ENCODE measurements around the gene RNF26. TPM values are rescaled to one million over a fixed set of nuclear protein-coding genes. Genes with fewer than 3 reads are reported as not detected.

The RNF26 gene
- total and polyA plus RNA-seq, 2 of the 13 experiments (the other 11 are each of a cell fraction or from before 2014, with no cell fraction given), result 11.9 to 26.3 TPM

DNA sequence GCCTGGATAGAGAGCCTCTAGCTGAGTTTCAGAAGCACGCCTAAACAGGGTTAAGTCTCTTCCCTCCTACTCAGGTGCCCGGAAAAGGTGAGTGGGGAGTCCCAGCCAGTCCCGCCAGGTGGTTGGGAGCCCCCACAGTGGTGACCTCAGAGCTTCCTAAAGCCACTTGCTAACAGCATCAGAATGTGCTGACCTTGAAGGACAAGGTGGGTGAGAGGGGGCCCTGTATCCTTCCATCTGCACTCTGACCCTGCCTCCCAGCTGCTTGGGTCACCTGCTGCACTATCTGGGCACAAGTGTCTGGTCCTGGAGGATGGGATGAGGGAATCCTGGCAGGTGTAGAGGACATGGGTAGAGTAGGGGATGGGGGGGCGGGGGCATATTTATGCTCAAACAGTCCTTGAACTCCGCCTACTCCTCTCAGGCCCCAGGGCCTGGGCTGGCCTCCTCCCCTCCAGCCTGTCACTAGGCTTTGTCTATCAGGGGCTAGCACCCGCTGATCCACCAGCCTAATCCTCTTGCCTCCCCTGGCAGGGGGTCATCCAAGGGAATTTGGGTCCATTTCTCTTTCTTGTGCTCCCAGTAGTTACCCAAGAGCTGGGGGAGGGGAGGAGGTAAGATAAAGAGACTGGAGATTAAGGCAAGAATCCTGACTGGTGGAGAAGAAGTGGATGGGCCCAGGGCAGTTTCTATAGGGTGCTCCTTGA, 43.8 kb downstream of the RNF26 start:
- Histone ChIP-seq H3K9me3 (ENCODE audit: low read length) (no peaks in the 10 kb centered on the region), H3K4me1 (ENCODE audit: insufficient read depth, low read length) (peaks cover 92% of the 10 kb centered on the region), H3K9ac (ENCODE audit: insufficient read depth, low read depth, low read length) (0 out of 2 replicates have a peak overlapping the region, but pooled peaks have one; percentile 18), H3K27ac (ENCODE audit: extremely low read length, insufficient read depth, low read length) (peak overlapping the region; percentile 68), H3K4me2 (ENCODE audit: low read depth, low read length) (peak overlapping the region; percentile 42), H3K79me2 (ENCODE audit: insufficient read depth, low read length) (peaks cover 25% of the 10 kb centered on the region), H2AFZ (ENCODE audit: low read length) (no peak overlapping the region), H4K20me1 (ENCODE audit: insufficient read depth, low read length) (no peaks in the 10 kb centered on the region), H3K36me3 (replicated peaks in 1 of 2; ENCODE audit: control insufficient read depth in 1 of 2, insufficient read depth in 2 of 2, low read length in 2 of 2) (no peaks in the 10 kb centered on the region), H3K4me3 (replicated peaks in 1 of 3; ENCODE audit: insufficient read depth in 1 of 3, low read depth in 2 of 3, low read length in 3 of 3) (peak overlapping the region in 1 of 3 experiments; percentile 25; a peak in 1 of 6 replicates), H3K27me3 (ENCODE audit: control insufficient read depth in 1 of 2, insufficient read depth in 2 of 2, low read length in 2 of 2) (no peaks in the 10 kb centered on the region; a peak in 1 of 5 replicates)
- no peak for DNase-seq (ENCODE audit: low spot score)
- intact Hi-C loops (cut with micrococcal nuclease; ENCODE audit: unreplicated experiment) (no loop called here), in situ Hi-C loops (cut with HindIII; ENCODE audit: extremely low pct_ligation_motif_present, low pct_unique_long_range_greater_than_20kb) (loop anchor here (5.0 kb wide), 1 partner anchor 94 kb away; no protein-coding TSS in a partner anchor)
- no TSS peak for BruUV-seq (replicated peaks)
- no peak for ATAC-seq
- POLR2A ChIA-PET, result interaction anchor here (1.5 kb wide), 1 partner anchor 10 kb away, joined by 7 read pairs; no protein-coding TSS in a partner anchor
- CTCF ChIA-PET (ENCODE audit: low intra/inter-chr PET ratio, low total read pairs), result no interaction called here
- WGBS (ENCODE audit: low lambda C conversion rate), result 69% methylated on average over 4 of the region's 6 CpGs
- TF ChIP-seq, protein P1, sequence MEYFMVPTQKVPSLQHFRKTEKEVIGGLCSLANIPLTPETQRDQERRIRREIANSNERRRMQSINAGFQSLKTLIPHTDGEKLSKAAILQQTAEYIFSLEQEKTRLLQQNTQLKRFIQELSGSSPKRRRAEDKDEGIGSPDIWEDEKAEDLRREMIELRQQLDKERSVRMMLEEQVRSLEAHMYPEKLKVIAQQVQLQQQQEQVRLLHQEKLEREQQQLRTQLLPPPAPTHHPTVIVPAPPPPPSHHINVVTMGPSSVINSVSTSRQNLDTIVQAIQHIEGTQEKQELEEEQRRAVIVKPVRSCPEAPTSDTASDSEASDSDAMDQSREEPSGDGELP (IDR thresholded peaks at IDR 0.05; ENCODE audit: borderline replicate concordance, low read depth), result peak; percentile 31; the same call in 1 of the 2 replicates
- TF ChIP-seq ZNF232 (CRISPR knock-in tag; IDR thresholded peaks at IDR 0.05; ENCODE audit: borderline replicate concordance), result no peak
- FAIRE-seq, result no peak

DNA sequence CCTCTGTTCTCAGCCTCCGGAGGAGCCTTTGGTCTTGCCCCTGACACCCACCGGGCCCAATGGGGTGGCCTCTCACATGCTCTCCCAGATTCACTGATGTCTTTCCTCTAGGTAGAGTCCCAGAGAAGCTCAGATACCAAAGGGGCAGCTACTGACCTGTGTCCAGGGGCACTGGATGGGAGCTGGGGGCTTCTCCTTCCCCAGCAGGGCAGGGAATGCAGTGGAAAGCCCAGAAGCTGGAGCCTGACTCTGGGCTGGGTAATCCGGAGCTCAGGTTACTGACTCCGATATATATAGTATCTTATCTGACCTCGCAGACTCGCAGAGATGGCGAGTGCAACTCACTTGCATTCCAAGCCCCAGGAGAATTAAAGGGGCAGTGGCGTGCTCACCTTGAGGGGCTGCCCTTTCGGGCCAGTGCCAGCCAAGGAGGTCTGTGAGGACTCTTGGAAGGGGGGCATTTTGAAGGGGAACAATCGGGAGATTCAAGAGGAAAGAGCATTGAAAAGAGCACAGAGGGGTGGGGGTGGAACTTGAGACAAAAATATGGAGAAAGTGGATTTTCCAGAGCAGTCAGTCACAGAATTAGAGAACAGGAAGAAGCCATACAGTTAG, 44.6 kb downstream of the RNF26 start:
- Histone ChIP-seq H2AFZ (ENCODE audit: low read length) (no peak overlapping the region), H3K9ac (ENCODE audit: insufficient read depth, low read depth, low read length) (no peak overlapping the region), H3K4me2 (ENCODE audit: low read depth, low read length) (peak overlapping the region; percentile 38), H4K20me1 (ENCODE audit: insufficient read depth, low read length) (no peaks in the 10 kb centered on the region), H3K36me3 (replicated peaks in 1 of 2; ENCODE audit: control insufficient read depth in 1 of 2, insufficient read depth in 2 of 2, low read length in 2 of 2) (no peaks in the 10 kb centered on the region), H3K79me2 (ENCODE audit: insufficient read depth, low read length) (peaks cover 18% of the 10 kb centered on the region), H3K4me3 (replicated peaks in 1 of 3; ENCODE audit: insufficient read depth in 1 of 3, low read depth in 2 of 3, low read length in 3 of 3) (no peak overlapping the region), H3K27ac (ENCODE audit: extremely low read length, insufficient read depth, low read length) (peak overlapping the region; percentile 31), H3K4me1 (ENCODE audit: insufficient read depth, low read length) (peaks cover 92% of the 10 kb centered on the region), H3K27me3 (ENCODE audit: control insufficient read depth in 1 of 2, insufficient read depth in 2 of 2, low read length in 2 of 2) (no peaks in the 10 kb centered on the region; a peak in 1 of 5 replicates), H3K9me3 (ENCODE audit: low read length) (no peaks in the 10 kb centered on the region)
- ChIA-PET POLR2A (interaction anchor here (1.5 to 3.6 kb wide), 2 partner anchors 8 to 11 kb away, joined by 7 to 25 read pairs; no protein-coding TSS in a partner anchor), CTCF (ENCODE audit: low intra/inter-chr PET ratio, low total read pairs) (no interaction called here)
- BruUV-seq (replicated peaks), result no TSS peak
- 90% methylated on average over 9 of the region's 10 CpGs for WGBS (ENCODE audit: low lambda C conversion rate)
- FAIRE-seq (no peak), ATAC-seq (no peak), DNase-seq (ENCODE audit: low spot score) (no peak)
- in situ Hi-C loops (cut with HindIII; ENCODE audit: extremely low pct_ligation_motif_present, low pct_unique_long_range_greater_than_20kb), result loop anchor here (5.0 kb wide), 1 partner anchor 93 kb away; no protein-coding TSS in a partner anchor
- intact Hi-C loops (cut with micrococcal nuclease; ENCODE audit: unreplicated experiment), result no loop called here
- TF ChIP-seq, protein P2, sequence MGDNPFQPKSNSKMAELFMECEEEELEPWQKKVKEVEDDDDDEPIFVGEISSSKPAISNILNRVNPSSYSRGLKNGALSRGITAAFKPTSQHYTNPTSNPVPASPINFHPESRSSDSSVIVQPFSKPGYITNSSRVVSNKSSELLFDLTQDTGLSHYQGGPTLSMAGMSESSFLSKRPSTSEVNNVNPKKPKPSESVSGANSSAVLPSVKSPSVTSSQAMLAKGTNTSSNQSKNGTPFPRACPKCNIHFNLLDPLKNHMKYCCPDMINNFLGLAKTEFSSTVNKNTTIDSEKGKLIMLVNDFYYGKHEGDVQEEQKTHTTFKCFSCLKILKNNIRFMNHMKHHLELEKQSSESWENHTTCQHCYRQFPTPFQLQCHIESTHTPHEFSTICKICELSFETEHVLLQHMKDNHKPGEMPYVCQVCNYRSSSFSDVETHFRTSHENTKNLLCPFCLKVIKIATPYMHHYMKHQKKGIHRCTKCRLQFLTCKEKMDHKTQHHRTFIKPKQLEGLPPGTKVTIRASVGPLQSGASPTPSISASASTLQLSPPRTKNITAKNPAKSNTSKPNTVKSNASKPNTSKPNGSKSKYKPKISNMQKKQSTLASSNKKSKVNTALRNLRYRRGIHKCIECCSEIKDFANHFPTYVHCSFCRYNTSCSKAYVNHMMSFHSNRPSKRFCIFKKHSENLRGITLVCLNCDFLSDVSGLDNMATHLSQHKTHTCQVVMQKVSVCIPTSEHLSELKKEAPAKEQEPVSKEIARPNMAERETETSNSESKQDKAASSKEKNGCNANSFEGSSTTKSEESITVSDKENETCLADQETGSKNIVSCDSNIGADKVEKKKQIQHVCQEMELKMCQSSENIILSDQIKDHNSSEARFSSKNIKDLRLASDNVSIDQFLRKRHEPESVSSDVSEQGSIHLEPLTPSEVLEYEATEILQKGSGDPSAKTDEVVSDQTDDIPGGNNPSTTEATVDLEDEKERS (CRISPR knock-in tag; IDR thresholded peaks at IDR 0.05), result no peak
- TF ChIP-seq FOXM1 (CRISPR knock-in tag; IDR thresholded peaks at IDR 0.05) (no peak), ZSCAN25 (CRISPR knock-in tag; IDR thresholded peaks at IDR 0.05) (no peak), POLR2A (IDR thresholded peaks at IDR 0.05; ENCODE audit: insufficient read depth in 1 of 2, low read depth in 2 of 2, low read length in 2 of 2) (no peak)
